GM23338 (cell line): ENCODE measurements around the gene CETN2. TPM values are rescaled to one million over a fixed set of nuclear protein-coding genes. Genes with fewer than 3 reads are reported as not detected.
"Not testable (repeated sequence)": the region's sequence is repeated elsewhere in the genome, so short reads cannot be mapped to it uniquely, and the experiment has no call there.

Source experiments
- ATAC-seq: fragments of 200-7000 bp; cut with Tn5 transposase; 3 replicates; pipeline ENCODE4 v1.9.1; 2020
- DNase-seq: peaks from one replicate; pipeline ENCODE4 v3.0.0-alpha.2; 2015; ENCODE audit warnings: low spot score
- H2AFZ ChIP-seq: fragments of 200-600 bp; sonication (generic); 2 replicates; pipeline ENCODE4 v1.8.0; 2016; ENCODE audit warnings: antibody characterized with exemption, mild to moderate bottlenecking, moderate library complexity
- H3F3A ChIP-seq: fragments of 200-600 bp; sonication (generic); replicated peaks from 2 replicates; pipeline ENCODE4 v1.8.0; 2017; ENCODE audit warnings: antibody characterized with exemption, mixed run types, low read depth
- H3K27ac ChIP-seq: fragments of 200-600 bp; sonication (generic); 2 replicates; pipeline ENCODE4 v1.6.1; 2016; ENCODE audit warnings: low read depth
- H3K27me3 ChIP-seq: fragments of 200-600 bp; sonication (generic); 2 replicates; pipeline ENCODE4 v1.8.0; 2016; ENCODE audit warnings: mild to moderate bottlenecking, mixed run types, moderate library complexity; ENCODE audit not compliant: insufficient read depth
- H3K36me3 ChIP-seq: fragments of 200-600 bp; sonication (generic); 2 replicates; pipeline ENCODE4 v1.8.0; 2016; ENCODE audit warnings: mild to moderate bottlenecking; ENCODE audit not compliant: insufficient read depth
- H3K4me1 ChIP-seq: fragments of 200-600 bp; sonication (generic); 2 replicates; pipeline ENCODE4 v1.8.0; 2016; ENCODE audit warnings: mild to moderate bottlenecking, moderate library complexity; ENCODE audit not compliant: insufficient read depth
- H3K4me2 ChIP-seq: fragments of 200-600 bp; sonication (generic); 2 replicates; pipeline ENCODE4 v1.7.1; 2017; ENCODE audit warnings: mixed run types
- H3K4me3 ChIP-seq: fragments of 200-600 bp; sonication (generic); 2 replicates; pipeline ENCODE4 v1.6.1; 2016; ENCODE audit warnings: mixed run types
- H3K79me2 ChIP-seq: fragments of 200-600 bp; sonication (generic); replicated peaks from 2 replicates; pipeline ENCODE4 v1.8.0; 2017; ENCODE audit warnings: mild to moderate bottlenecking; ENCODE audit not compliant: insufficient read depth
- H3K9me2 ChIP-seq: fragments of 200-600 bp; sonication (generic); 2 replicates; pipeline ENCODE4 v1.8.0; 2017; ENCODE audit not compliant: insufficient read depth
- H4K20me1 ChIP-seq: fragments of 200-600 bp; sonication (generic); replicated peaks from 2 replicates; pipeline ENCODE4 v1.8.0; 2017; ENCODE audit warnings: mild to moderate bottlenecking; ENCODE audit not compliant: insufficient read depth
- H3K27ac Mint-ChIP-seq: 2 replicates; pipeline ENCODE4 v1.8.0; 2020; ENCODE audit warnings: inconsistent platforms, mild to moderate bottlenecking, moderate library complexity, mixed read lengths
- H3K27me3 Mint-ChIP-seq: 3 replicates; pipeline ENCODE4 v1.8.0; 2022; ENCODE audit warnings: low read depth, mild to moderate bottlenecking, moderate library complexity, mixed read lengths, inconsistent platforms; ENCODE audit not compliant: insufficient read depth, poor library complexity
- H3K36me3 Mint-ChIP-seq: 3 replicates; pipeline ENCODE4 v1.8.0; 2021; ENCODE audit warnings: low read depth, mild to moderate bottlenecking, inconsistent platforms, moderate library complexity, mixed read lengths
- H3K4me1 Mint-ChIP-seq: 3 replicates; pipeline ENCODE4 v1.8.0; 2020; ENCODE audit warnings: mild to moderate bottlenecking, inconsistent platforms, mixed read lengths
- H3K4me3 Mint-ChIP-seq: 3 replicates; pipeline ENCODE4 v1.8.0; 2021; ENCODE audit warnings: moderate library complexity, mild to moderate bottlenecking, inconsistent platforms, mixed read lengths
- H3K9me3 Mint-ChIP-seq: 3 replicates; pipeline ENCODE4 v1.8.0; 2020; ENCODE audit warnings: moderate library complexity, mild to moderate bottlenecking, inconsistent platforms, mixed read lengths
- polyA plus RNA-seq: library from polyadenylated mRNA; unstranded; fragments of >200 nt; fragmentation: Nextera tagmentation; extraction: Ambion mirVana; gene quantifications from 2 replicates; pipeline ENCODE4 v1.2.1, GENCODE V29; 2016
- total RNA-seq: library from RNA; depleted of rRNA; stranded (reverse); fragments of >200 nt; shearing (Covaris generic); gene quantifications from 2 replicates; pipeline ENCODE4 v1.2.3, GENCODE V29; 2014; rRNA removed

Gene CETN2
- total and polyA plus RNA-seq, 2 experiments from 2014 or later: 23.9 to 53.7 TPM

- H3K27ac Mint-ChIP-seq, H3K4me3 Mint-ChIP-seq, H3K9me3 Mint-ChIP-seq, H3K27ac ChIP-seq, H2AFZ ChIP-seq, H4K20me1 ChIP-seq, H3K27me3 Mint-ChIP-seq, H3K9me2 ChIP-seq, DNase-seq, H3K4me1 Mint-ChIP-seq, H3K36me3 ChIP-seq, H3K4me3 ChIP-seq, H3K36me3 Mint-ChIP-seq, H3F3A ChIP-seq, H3K79me2 ChIP-seq, H3K27me3 ChIP-seq, H3K4me2 ChIP-seq, H3K4me1 ChIP-seq: not testable (repeated sequence)
- peak; percentile 85 for ATAC-seq
Observed at GRCh38 chrX:152787062-152787461, 43.5 kb downstream of the CETN2 start.

Other genes with a start within 250 kb of the CETN2 start
- 7.8 and 10.1 TPM in 2 replicates for gene GABRQ, start 192.9 kb downstream of the CETN2 start, total RNA-seq
- 2.1 and 2.2 TPM in 2 replicates for gene GABRQ, start 192.9 kb downstream of the CETN2 start, polyA plus RNA-seq
- gene MAGEA3, start 132.0 kb downstream of the CETN2 start, total RNA-seq: not detected in 2 replicates
- 0.16 and 0.39 TPM in 2 replicates for gene MAGEA3, start 132.0 kb downstream of the CETN2 start, polyA plus RNA-seq
- not detected in 2 replicates for gene CSAG2, start 121.5 kb downstream of the CETN2 start, total RNA-seq
- gene CSAG2, start 121.5 kb downstream of the CETN2 start, polyA plus RNA-seq: not detected in 2 replicates
- 0.42 and 4.5 TPM in 2 replicates for gene MAGEA2B, start 116.1 kb downstream of the CETN2 start, total RNA-seq
- 3.1 and 5.2 TPM in 2 replicates for gene MAGEA2B, start 116.1 kb downstream of the CETN2 start, polyA plus RNA-seq
- gene CSAG1, start 97.0 kb downstream of the CETN2 start, total RNA-seq: not detected in 2 replicates
- 0.27 TPM in 1 of 2 replicates, not detected in the other for gene CSAG1, start 97.0 kb downstream of the CETN2 start, polyA plus RNA-seq
- 0.27 and 0.38 TPM in 2 replicates for gene MAGEA12, start 97.0 kb downstream of the CETN2 start, total RNA-seq
- 0.24 TPM in 1 of 2 replicates, not detected in the other for gene MAGEA12, start 97.0 kb downstream of the CETN2 start, polyA plus RNA-seq
- gene MAGEA2, start 76.9 kb downstream of the CETN2 start, total RNA-seq: 0.50 and 5.5 TPM in 2 replicates
- 0.83 and 1.5 TPM in 2 replicates for gene MAGEA2, start 76.9 kb downstream of the CETN2 start, polyA plus RNA-seq
- gene CSAG3, start 71.5 kb downstream of the CETN2 start, total RNA-seq: not detected in 2 replicates
- 3.2 and 4.8 TPM in 2 replicates for gene CSAG3, start 71.5 kb downstream of the CETN2 start, polyA plus RNA-seq
- gene MAGEA6, start 61.1 kb downstream of the CETN2 start, total RNA-seq: 0.35 TPM in 1 of 2 replicates, not detected in the other
- gene MAGEA6, start 61.1 kb downstream of the CETN2 start, polyA plus RNA-seq: 0.30 TPM in 1 of 2 replicates, not detected in the other
- gene NSDHL, start 306 bp upstream of the CETN2 start, total RNA-seq: 32.0 and 34.3 TPM in 2 replicates
- gene NSDHL, start 306 bp upstream of the CETN2 start, polyA plus RNA-seq: 28.2 and 32.4 TPM in 2 replicates
- 5.9 and 7.8 TPM in 2 replicates for gene ZNF185, start 67.3 kb upstream of the CETN2 start, total RNA-seq
- gene ZNF185, start 67.3 kb upstream of the CETN2 start, polyA plus RNA-seq: 2.7 and 2.9 TPM in 2 replicates
- 0.49 and 0.62 TPM in 2 replicates for gene PNMA5, start 163.4 kb upstream of the CETN2 start, total RNA-seq
- 0.10 and 0.24 TPM in 2 replicates for gene PNMA5, start 163.4 kb upstream of the CETN2 start, polyA plus RNA-seq
- 5.7 and 8.5 TPM in 2 replicates for gene PNMA3, start 225.7 kb upstream of the CETN2 start, total RNA-seq
- gene PNMA3, start 225.7 kb upstream of the CETN2 start, polyA plus RNA-seq: 2.5 and 3.4 TPM in 2 replicates
- 6.6 and 7.1 TPM in 2 replicates for gene PNMA6A, start 241.7 kb upstream of the CETN2 start, total RNA-seq
- 2.4 and 2.9 TPM in 2 replicates for gene PNMA6A, start 241.7 kb upstream of the CETN2 start, polyA plus RNA-seq